Measurements from ENCODE around the gene LEAP2. TPM values are rescaled to one million over a fixed set of nuclear protein-coding genes. Genes with fewer than 3 reads are reported as not detected.

The LEAP2 gene
- total RNA-seq, 1 donor from 2014 or later = 1.7 TPM

GRCh38 chr5:132905938-132906337 is 32.5 kb downstream of the LEAP2 start:
- Histone ChIP-seq H3K9me3 (no peaks in the 10 kb centered on the region), H3K4me1 (peaks cover 16% of the 10 kb centered on the region), H3K4me3 (no peak overlapping the region), H3K27ac (no peak overlapping the region), H3K36me3 (peaks cover 39% of the 10 kb centered on the region), H3K27me3 (ENCODE audit: low read depth) (no peaks in the 10 kb centered on the region)
- DNase-seq (no peak), ATAC-seq (peak; percentile 72 to 81)
- intact Hi-C loops (cut with DNase I) = no loop called here
- TF ChIP-seq CTCF (IDR thresholded peaks at IDR 0.05) = peak; percentile 16

- Histone ChIP-seq H3K4me3 (no peak overlapping the region), H3K4me1 (peaks cover 16% of the 10 kb centered on the region), H3K36me3 (peaks cover 41% of the 10 kb centered on the region), H3K27me3 (ENCODE audit: low read depth) (no peaks in the 10 kb centered on the region), H3K27ac (no peak overlapping the region), H3K9me3 (no peaks in the 10 kb centered on the region)
- TF ChIP-seq CTCF (IDR thresholded peaks at IDR 0.05) = no peak
- DNase-seq = no peak
- ATAC-seq = no peak
- intact Hi-C loops (cut with DNase I) = no loop called here
These were observed 33.7 kb downstream of the LEAP2 start for GRCh38 chr5:132907161-132907560.

DNA sequence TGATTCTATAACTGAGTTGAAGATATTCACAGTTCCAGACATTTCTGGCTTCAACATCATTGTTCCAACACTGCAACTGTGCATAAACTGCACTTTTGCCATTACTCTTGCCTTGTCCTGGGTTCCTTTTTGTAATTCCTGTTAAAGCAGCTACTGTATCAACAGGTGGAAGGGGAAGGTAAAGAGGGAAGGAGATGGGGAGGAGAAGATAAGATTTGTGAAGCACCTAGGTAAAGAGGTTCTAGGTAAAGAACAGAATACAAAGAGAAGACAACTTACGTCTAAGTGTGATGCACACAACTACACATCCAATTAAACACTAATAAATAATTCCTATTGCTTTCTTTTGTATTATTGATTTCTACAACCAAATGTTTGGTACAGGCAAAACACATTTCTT is 36.2 kb downstream of the LEAP2 start:
- no peak overlapping the region for H3K27ac ChIP-seq
- DNase-seq = no peak
- H3K27me3 ChIP-seq (ENCODE audit: low read depth) = no peaks in the 10 kb centered on the region
- ATAC-seq = no peak
- no peaks in the 10 kb centered on the region for H3K9me3 ChIP-seq
- H3K4me1 ChIP-seq = peaks cover 16% of the 10 kb centered on the region
- peaks cover 42% of the 10 kb centered on the region for H3K36me3 ChIP-seq
- no peak overlapping the region for H3K4me3 ChIP-seq
- intact Hi-C loops (cut with DNase I) = no loop called here
- no peak for TF ChIP-seq CTCF (IDR thresholded peaks at IDR 0.05)

DNA sequence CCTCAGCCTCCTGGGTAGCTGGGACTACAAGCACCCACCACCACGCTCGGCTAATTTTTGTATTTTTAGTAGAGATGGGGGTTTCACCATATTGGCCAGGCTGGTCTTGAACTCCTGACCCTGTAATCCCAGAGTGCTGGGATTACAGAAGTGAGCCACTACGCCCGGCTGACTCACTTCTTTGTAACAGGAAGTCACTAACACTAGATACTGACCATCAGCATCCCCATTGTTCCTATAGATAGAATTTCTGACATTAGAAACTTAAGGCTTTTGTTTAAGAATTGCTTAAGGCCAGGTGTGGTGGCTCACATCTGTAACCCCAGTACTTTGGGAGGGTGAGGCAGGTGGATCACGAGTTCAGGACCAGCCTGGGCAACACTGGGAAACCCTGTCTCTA is 42.2 kb downstream of the LEAP2 start:
- intact Hi-C loops (cut with DNase I) = no loop called here
- Histone ChIP-seq H3K9me3 (no peaks in the 10 kb centered on the region), H3K4me3 (no peak overlapping the region), H3K4me1 (no peaks in the 10 kb centered on the region), H3K27me3 (ENCODE audit: low read depth) (no peaks in the 10 kb centered on the region), H3K36me3 (peaks cover 71% of the 10 kb centered on the region), H3K27ac (no peak overlapping the region)
- DNase-seq = no peak
- peak; percentile 37 to 44 for ATAC-seq
- TF ChIP-seq CTCF (IDR thresholded peaks at IDR 0.05) = no peak

DNA sequence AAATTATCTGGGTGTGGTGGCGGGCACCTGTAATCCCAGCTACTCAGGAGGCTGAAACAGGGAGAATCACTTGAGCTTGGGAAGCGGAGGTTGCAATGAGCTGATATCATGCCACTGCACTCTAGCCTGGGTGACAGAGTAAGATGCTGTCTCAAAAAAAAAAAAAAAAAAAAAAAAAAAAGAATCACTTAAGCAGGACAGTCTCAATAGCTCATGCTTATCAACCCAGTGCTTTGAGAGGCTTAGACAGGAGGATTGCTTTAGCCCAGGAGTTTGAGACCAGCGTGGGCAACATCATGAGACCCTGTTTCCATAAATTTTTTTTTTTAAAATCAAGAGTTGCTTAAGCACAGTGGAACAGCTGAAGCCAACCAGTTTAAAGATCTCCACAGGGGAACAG is 42.6 kb downstream of the LEAP2 start:
- intact Hi-C loops (cut with DNase I) = no loop called here
- no peak for ATAC-seq
- no peak for DNase-seq
- H3K27ac ChIP-seq = no peak overlapping the region
- H3K9me3 ChIP-seq = no peaks in the 10 kb centered on the region
- no peaks in the 10 kb centered on the region for H3K4me1 ChIP-seq
- no peak for TF ChIP-seq CTCF (IDR thresholded peaks at IDR 0.05)
- H3K36me3 ChIP-seq = peaks cover 74% of the 10 kb centered on the region
- H3K27me3 ChIP-seq (ENCODE audit: low read depth) = no peaks in the 10 kb centered on the region
- H3K4me3 ChIP-seq = no peak overlapping the region

Other genes with a start within 250 kb of the LEAP2 start
- gene IL13, start 215.5 kb upstream of the LEAP2 start, total RNA-seq = not detected
- gene IL4, start 199.7 kb upstream of the LEAP2 start, total RNA-seq = not detected
- 10.8 TPM for gene KIF3A, start 136.1 kb upstream of the LEAP2 start, total RNA-seq
- gene CCNI2, start 126.2 kb upstream of the LEAP2 start, total RNA-seq = 1.1 TPM
- gene SEPTIN8, start 96.4 kb upstream of the LEAP2 start, total RNA-seq = 32.8 TPM
- 0.18 TPM for gene SOWAHA, start 60.4 kb upstream of the LEAP2 start, total RNA-seq
- gene SHROOM1, start 43.0 kb upstream of the LEAP2 start, total RNA-seq = 17.3 TPM
- 0.15 TPM for gene GDF9, start 7.2 kb upstream of the LEAP2 start, total RNA-seq
- 271 TPM for gene UQCRQ, start 7.0 kb upstream of the LEAP2 start, total RNA-seq
- 68.6 TPM for gene AFF4, start 90.0 kb downstream of the LEAP2 start, total RNA-seq
- gene ZCCHC10, start 152.9 kb downstream of the LEAP2 start, total RNA-seq = 18.5 TPM
- 66.0 TPM for gene HSPA4, start 178.3 kb downstream of the LEAP2 start, total RNA-seq